Measurements from ENCODE around the gene COX4I2. TPM values are rescaled to one million over a fixed set of nuclear protein-coding genes. Genes with fewer than 3 reads are reported as not detected.

Gene COX4I2
- total and polyA plus RNA-seq, 2 of the 8 experiments (the other 6 are each of a cell fraction or from before 2014, with no cell fraction given) = 0.26 TPM; not detected in 1

GRCh38 chr20:31673943-31674463, 36.3 kb downstream of the COX4I2 start:
- H3K23ac ChIP-seq (ENCODE audit: insufficient read length) = no peak overlapping the region
- peaks cover 3% of the 10 kb centered on the region; the same call in 1 of the 2 replicates for H3K79me1 ChIP-seq (ENCODE audit: low read depth, low read length)
- CTCF ChIA-PET (ENCODE audit: partially characterized antibody) = interaction anchor here (0.6 to 9.3 kb wide), 7 partner anchors 10 to 159 kb away, joined by 3 to 52 read pairs (median 9); partner anchors contain the start of gene HM13
- H2AFZ ChIP-seq (ENCODE audit: low read length) = no peak overlapping the region
- no peak overlapping the region for H2AK5ac ChIP-seq (ENCODE audit: low read depth, low read length)
- no peak overlapping the region for H3K9ac ChIP-seq (replicated peaks in 1 of 4; ENCODE audit: extremely low read depth in 1 of 4, low read depth in 3 of 4, low read length in 3 of 4)
- peaks cover 0 to 3% of the 10 kb centered on the region in 2 experiments for H4K20me1 ChIP-seq (replicated peaks in 1 of 2; ENCODE audit: control insufficient read depth in 1 of 2, insufficient read depth in 2 of 2, low read length in 2 of 2)
- peaks cover 0 to 2% of the 10 kb centered on the region in 2 experiments; a peak in 1 of 4 replicates for H3K79me2 ChIP-seq (ENCODE audit: control insufficient read depth in 1 of 2, insufficient read depth in 2 of 2, low read length in 2 of 2)
- H2BK5ac ChIP-seq (ENCODE audit: low read depth, low read length) = no peak overlapping the region
- WGBS, 2 experiments (ENCODE audit: extremely low coverage in 1 of 2, insufficient coverage in 1 of 2, insufficient read length in 1 of 2, insufficient replicate concordance in 2 of 2, low coverage in 1 of 2, low lambda C conversion rate in 2 of 2, missing lambda C conversion rate in 1 of 2) = 94% methylated on average over 2 of the region's 2 CpGs; no CpG with 5 or more reads in 1 of the 2 experiments
- no peak overlapping the region for H3K56ac ChIP-seq (replicated peaks; ENCODE audit: insufficient read length, low read depth, low read length)
- no peak overlapping the region for H3K27ac ChIP-seq (ENCODE audit: low read depth, low read length)
- no peak overlapping the region for H2BK12ac ChIP-seq (ENCODE audit: low read depth, low read length)
- no peak overlapping the region for H2BK120ac ChIP-seq (replicated peaks; ENCODE audit: low read depth, low read length)
- TF ChIP-seq EGR1 (IDR thresholded peaks at IDR 0.05; ENCODE audit: borderline replicate concordance, low read depth, low read length) (no peak), YY1 (IDR thresholded peaks at IDR 0.05; ENCODE audit: low read depth, low read length) (no peak), USF2 (IDR thresholded peaks at IDR 0.05; ENCODE audit: low read length) (no peak), CHD2 (IDR thresholded peaks at IDR 0.05; ENCODE audit: low read length) (no peak), FOSL1 (IDR thresholded peaks at IDR 0.05; ENCODE audit: insufficient read depth, low read depth, low read length) (no peak), ZNF274 (IDR thresholded peaks at IDR 0.05; ENCODE audit: borderline replicate concordance, extremely low read depth, low read length) (no peak), BRCA1 (IDR thresholded peaks at IDR 0.05; ENCODE audit: low read depth, low read length) (no peak), SIRT6 (IDR thresholded peaks at IDR 0.05; ENCODE audit: low read length) (no peak)
- TF ChIP-seq, protein P1, sequence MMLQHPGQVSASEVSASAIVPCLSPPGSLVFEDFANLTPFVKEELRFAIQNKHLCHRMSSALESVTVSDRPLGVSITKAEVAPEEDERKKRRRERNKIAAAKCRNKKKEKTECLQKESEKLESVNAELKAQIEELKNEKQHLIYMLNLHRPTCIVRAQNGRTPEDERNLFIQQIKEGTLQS (IDR thresholded peaks at IDR 0.05; ENCODE audit: insufficient read depth, low read depth, low read length) = no peak
- H3K4ac ChIP-seq (replicated peaks; ENCODE audit: insufficient read length, low read depth, low read length) = no peak overlapping the region
- H4K8ac ChIP-seq (ENCODE audit: extremely low read depth, insufficient read depth, low read length) = no peak overlapping the region
- no peak for DNase-seq (ENCODE audit: low read depth in 1 of 2, low spot score in 2 of 2)
- H3K4me1 ChIP-seq (replicated peaks in 1 of 4; ENCODE audit: control insufficient read depth in 3 of 4, insufficient read depth in 4 of 4, low read length in 3 of 4) = peaks cover 3 to 7% (median 4%) of the 10 kb centered on the region in 4 experiments; a peak in 6 of 7 replicates
- H3K27me3 ChIP-seq (replicated peaks in 1 of 4; ENCODE audit: control insufficient read depth in 3 of 4, extremely low read depth in 1 of 4, insufficient read depth in 3 of 4, low read length in 3 of 4) = no peaks in the 10 kb centered on the region
- POLR2A ChIA-PET (ENCODE audit: partially characterized antibody) = interaction anchor here (1.6 to 1.8 kb wide), 2 partner anchors 10 to 12 kb away, joined by 7 read pairs; no protein-coding TSS in a partner anchor
- no peak for FAIRE-seq
- H2BK15ac ChIP-seq (ENCODE audit: low read length) = no peak overlapping the region
- no peak overlapping the region for H4K91ac ChIP-seq (replicated peaks; ENCODE audit: insufficient read length, low read length)
- H2BK20ac ChIP-seq (ENCODE audit: low read length) = no peak overlapping the region
- no peak overlapping the region for H4K5ac ChIP-seq (ENCODE audit: insufficient read length, low read depth, low read length)
- H3K9me3 ChIP-seq (ENCODE audit: insufficient read depth in 2 of 2, low read depth in 1 of 2, low read length in 1 of 2) = no peaks in the 10 kb centered on the region
- no peaks in the 10 kb centered on the region for H3K23me2 ChIP-seq (ENCODE audit: low read depth, low read length)
- H3K18ac ChIP-seq (ENCODE audit: extremely low read depth, low read length) = no peak overlapping the region
- no peak overlapping the region for H3K14ac ChIP-seq (ENCODE audit: insufficient read length)
- no peak overlapping the region for H3K4me2 ChIP-seq (ENCODE audit: insufficient read depth in 1 of 2, low read depth in 2 of 2, low read length in 2 of 2)
- no peak overlapping the region for H3K4me3 ChIP-seq (ENCODE audit: extremely low read depth in 1 of 4, insufficient read depth in 2 of 4, low read depth in 3 of 4, low read length in 4 of 4)
- peaks cover 0 to 2% (median 0%) of the 10 kb centered on the region in 4 experiments; a peak in 3 of 8 replicates for H3K36me3 ChIP-seq (ENCODE audit: control insufficient read depth in 2 of 4, insufficient read depth in 4 of 4, low read length in 3 of 4)

Data from H1 (cell line).